DOHH2 (cell line): ENCODE measurements around the gene RPRD1A.
A peak's percentile ranks its signal among the peaks of the same experiment; 100 is the strongest.

Experiments used
- H3F3A ChIP-seq: fragments of 200-600 bp; sonication (generic), shearing (Covaris generic); 2 replicates; pipeline ENCODE4 v1.6.0; 2016; ENCODE audit warnings: antibody characterized with exemption, mild to moderate bottlenecking; ENCODE audit not compliant: control insufficient read depth, insufficient read depth
- H3K27ac ChIP-seq: fragments of 200-600 bp; sonication (generic); 2 replicates; pipeline ENCODE4 v1.5.1; 2014; ENCODE audit warnings: low read depth, mild to moderate bottlenecking, low read length, moderate library complexity
- H3K27me3 ChIP-seq: fragments of 200-600 bp; sonication (generic); 2 replicates; pipeline ENCODE4 v1.6.1; 2014; ENCODE audit warnings: mild to moderate bottlenecking, low read length, mixed read lengths; ENCODE audit not compliant: control insufficient read depth
- H3K36me3 ChIP-seq: fragments of 200-600 bp; sonication (generic); 2 replicates; pipeline ENCODE4 v1.6.1; 2014; ENCODE audit warnings: mild to moderate bottlenecking, low read length, moderate library complexity, mixed read lengths; ENCODE audit not compliant: control insufficient read depth
- H3K4me1 ChIP-seq: fragments of 200-600 bp; sonication (generic); 2 replicates; pipeline ENCODE4 v1.6.1; 2014; ENCODE audit warnings: mild to moderate bottlenecking, low read length, mixed read lengths; ENCODE audit not compliant: control insufficient read depth
- H3K4me2 ChIP-seq: fragments of 200-600 bp; sonication (generic); 2 replicates; pipeline ENCODE4 v1.6.0; 2014; ENCODE audit warnings: mild to moderate bottlenecking, low read length, moderate library complexity
- H3K4me3 ChIP-seq: fragments of 200-600 bp; sonication (generic); 2 replicates; pipeline ENCODE4 v1.5.1; 2014; ENCODE audit warnings: mild to moderate bottlenecking, low read length, mixed read lengths
- H3K79me2 ChIP-seq: fragments of 200-600 bp; sonication (generic); 2 replicates; pipeline ENCODE4 v1.6.1; 2014; ENCODE audit warnings: mild to moderate bottlenecking, low read length, mixed read lengths; ENCODE audit not compliant: control insufficient read depth
- H3K9me2 ChIP-seq: fragments of 200-600 bp; sonication (generic); replicated peaks from 2 replicates; pipeline ENCODE4 v1.6.1; 2014; ENCODE audit warnings: mild to moderate bottlenecking, low read length, mixed read lengths; ENCODE audit not compliant: control insufficient read depth
- H3K9me3 ChIP-seq: fragments of 200-600 bp; sonication (generic); 2 replicates; pipeline ENCODE4 v1.6.1; 2014; ENCODE audit warnings: antibody characterized with exemption, low read length, mixed read lengths; ENCODE audit not compliant: control insufficient read depth, insufficient read depth
- H4K20me1 ChIP-seq: fragments of 200-600 bp; sonication (generic); 2 replicates; pipeline ENCODE4 v1.6.0; 2014; ENCODE audit warnings: low read depth, mild to moderate bottlenecking, antibody characterized with exemption, low read length, moderate library complexity; ENCODE audit not compliant: control insufficient read depth, insufficient read depth
- CTCF ChIP-seq: fragments of 200-600 bp; sonication (generic); IDR thresholded peaks from one replicate; pipeline ENCODE4 v1.5.1; 2014; ENCODE audit warnings: antibody characterized with exemption, mild to moderate bottlenecking, low read depth, low read length; ENCODE audit not compliant: poor library complexity, severe bottlenecking
- EZH2phosphoT487 ChIP-seq: fragments of 200-600 bp; sonication (generic); IDR thresholded peaks from 2 replicates; pipeline ENCODE4 v1.6.1; 2017; ENCODE audit warnings: borderline replicate concordance, mild to moderate bottlenecking, antibody characterized with exemption, low read length, moderate library complexity, mixed read lengths

Gene RPRD1A

GRCh38 chr18:35999925-36000324, 67.4 kb downstream of the RPRD1A start:
- no peak overlapping the region for H3K4me2 ChIP-seq
- no peaks in the 10 kb centered on the region for H3K27me3 ChIP-seq
- no peaks in the 10 kb centered on the region for H3K4me1 ChIP-seq
- H3F3A ChIP-seq = no peaks in the 10 kb centered on the region
- no peaks in the 10 kb centered on the region for H3K9me3 ChIP-seq
- H4K20me1 ChIP-seq = no peaks in the 10 kb centered on the region
- H3K4me3 ChIP-seq = no peak overlapping the region
- no peaks in the 10 kb centered on the region for H3K9me2 ChIP-seq
- no peaks in the 10 kb centered on the region for H3K36me3 ChIP-seq
- no peaks in the 10 kb centered on the region for H3K79me2 ChIP-seq
- no peak for TF ChIP-seq CTCF
- TF ChIP-seq EZH2phosphoT487 = no peak
- H3K27ac ChIP-seq = no peak overlapping the region

GRCh38 chr18:35998967-35999366, 68.4 kb downstream of the RPRD1A start:
- Histone ChIP-seq H3K27ac (no peak overlapping the region), H3K9me2 (no peaks in the 10 kb centered on the region), H4K20me1 (no peaks in the 10 kb centered on the region), H3K79me2 (no peaks in the 10 kb centered on the region), H3K36me3 (no peaks in the 10 kb centered on the region), H3F3A (no peaks in the 10 kb centered on the region), H3K4me2 (no peak overlapping the region), H3K27me3 (no peaks in the 10 kb centered on the region), H3K4me3 (no peak overlapping the region), H3K4me1 (no peaks in the 10 kb centered on the region), H3K9me3 (no peaks in the 10 kb centered on the region)
- TF ChIP-seq EZH2phosphoT487 (no peak), CTCF (peak; percentile 45)

- Histone ChIP-seq H3K4me2 (no peak overlapping the region), H3K79me2 (no peaks in the 10 kb centered on the region), H3K4me1 (no peaks in the 10 kb centered on the region), H3K4me3 (no peak overlapping the region), H3F3A (no peaks in the 10 kb centered on the region), H3K9me2 (no peaks in the 10 kb centered on the region), H3K9me3 (no peaks in the 10 kb centered on the region), H3K36me3 (peaks cover 17% of the 10 kb centered on the region), H4K20me1 (no peaks in the 10 kb centered on the region), H3K27me3 (no peaks in the 10 kb centered on the region), H3K27ac (no peak overlapping the region)
- TF ChIP-seq CTCF = no peak
- TF ChIP-seq EZH2phosphoT487 = no peak
These were observed 74.3 kb downstream of the RPRD1A start for GRCh38 chr18:35993013-35993412.

GRCh38 chr18:35991696-35992095, 75.7 kb downstream of the RPRD1A start:
- H3K27ac ChIP-seq = no peak overlapping the region
- H3F3A ChIP-seq = no peaks in the 10 kb centered on the region
- no peaks in the 10 kb centered on the region for H3K9me3 ChIP-seq
- H3K27me3 ChIP-seq = no peaks in the 10 kb centered on the region
- peaks cover 17% of the 10 kb centered on the region for H3K36me3 ChIP-seq
- no peak overlapping the region for H3K4me3 ChIP-seq
- H4K20me1 ChIP-seq = no peaks in the 10 kb centered on the region
- H3K4me1 ChIP-seq = no peaks in the 10 kb centered on the region
- no peaks in the 10 kb centered on the region for H3K79me2 ChIP-seq
- no peak overlapping the region for H3K4me2 ChIP-seq
- no peak for TF ChIP-seq EZH2phosphoT487
- TF ChIP-seq CTCF = no peak
- no peaks in the 10 kb centered on the region for H3K9me2 ChIP-seq
